CD4-positive, alpha-beta T cell treated with Interleukin-21 for 1 hour (primary cell): ENCODE measurements around the gene WDFY4.

Experiments
- DNase-seq: peaks from one replicate; pipeline ENCODE4 v3.0.0-alpha.2; 2020

The WDFY4 gene

GRCh38 chr10:48800007-48800675 lies 115.5 kb downstream of the WDFY4 start:
- no peak for DNase-seq

GRCh38 chr10:48801001-48801421 lies 116.3 kb downstream of the WDFY4 start:
- DNase-seq, result no peak

DNA sequence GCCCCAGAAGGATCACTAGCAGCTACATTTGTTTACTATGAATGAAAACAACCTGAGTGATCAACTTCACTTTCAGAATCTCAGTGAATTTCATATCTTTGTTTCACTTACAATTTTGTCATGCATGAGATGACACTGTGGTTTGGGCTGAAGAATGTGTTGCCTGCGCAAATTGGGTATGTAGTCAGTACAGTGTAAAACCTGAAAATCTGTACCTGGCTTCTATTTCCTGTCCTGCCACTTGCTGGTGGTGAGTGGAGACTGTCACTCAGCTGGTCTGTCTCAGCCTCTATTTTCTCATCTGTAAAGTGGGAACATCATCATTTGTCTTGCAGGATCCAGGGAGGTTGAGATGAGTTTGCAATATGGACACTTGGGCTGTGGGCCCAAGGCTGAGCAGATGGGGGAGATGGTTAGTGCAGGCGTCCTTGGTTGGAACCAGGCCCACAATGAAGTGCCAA lies 118.0 kb downstream of the WDFY4 start:
- DNase-seq, result no peak

DNA sequence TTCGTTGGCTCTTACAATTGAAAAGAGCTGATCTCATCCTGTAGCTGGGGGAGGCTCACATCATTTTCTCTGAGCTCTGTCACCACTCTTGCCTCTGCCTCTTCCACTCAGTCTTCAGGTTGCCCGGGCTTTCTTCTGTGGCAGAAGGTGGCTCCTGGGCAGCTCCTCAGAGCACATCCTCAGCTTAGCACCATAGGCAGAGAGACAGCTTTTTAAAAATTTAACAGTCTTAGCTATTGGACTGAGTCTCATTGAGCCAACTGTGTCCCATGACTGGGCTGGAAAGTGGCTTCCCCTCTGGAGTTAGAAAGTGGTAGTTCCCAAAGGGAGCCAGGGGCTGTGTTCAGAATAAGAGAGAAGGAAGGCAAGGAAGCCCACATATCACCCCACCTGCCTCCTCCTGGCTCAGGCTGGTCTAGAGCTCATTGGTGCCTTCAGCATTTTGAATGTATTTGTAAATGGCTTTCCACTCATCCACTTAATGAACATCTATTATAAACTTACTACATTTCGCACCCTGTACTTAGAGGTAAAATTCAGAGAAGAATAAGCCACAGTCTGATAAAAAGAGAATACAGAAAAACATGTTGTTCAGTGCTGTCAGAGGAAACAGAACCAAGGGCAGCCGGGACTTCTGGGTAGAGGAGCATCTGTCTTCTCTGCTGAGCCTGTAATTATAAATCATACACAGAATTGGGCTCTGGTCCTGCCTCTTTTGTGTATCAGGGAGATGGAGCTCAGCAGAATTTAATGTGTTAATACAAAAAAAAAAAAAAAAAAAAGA lies 119.3 kb downstream of the WDFY4 start:
- no peak for DNase-seq

- no peak for DNase-seq
Measured at GRCh38 chr10:48804740-48805182, 120.1 kb downstream of the WDFY4 start.

DNA sequence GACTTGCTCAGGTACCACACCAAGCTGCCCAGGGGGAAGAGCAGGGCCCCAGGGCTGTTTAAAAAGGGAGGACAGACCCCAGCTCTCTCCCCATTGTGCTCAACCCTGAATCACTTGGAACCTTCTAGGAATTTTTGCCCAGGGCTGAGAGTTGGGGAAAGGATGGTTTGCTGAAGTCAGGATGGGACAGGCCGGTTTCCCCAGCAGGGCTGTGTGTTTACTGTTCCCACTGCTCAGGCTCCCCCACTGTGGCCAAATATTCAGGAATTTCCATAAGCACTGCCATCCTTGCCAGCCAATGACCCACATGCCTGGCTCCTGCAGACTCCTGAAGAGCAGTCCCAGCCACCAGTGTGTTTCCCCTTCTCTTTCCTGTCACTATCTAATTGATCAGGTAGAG lies 120.7 kb downstream of the WDFY4 start:
- DNase-seq, result no peak

DNA sequence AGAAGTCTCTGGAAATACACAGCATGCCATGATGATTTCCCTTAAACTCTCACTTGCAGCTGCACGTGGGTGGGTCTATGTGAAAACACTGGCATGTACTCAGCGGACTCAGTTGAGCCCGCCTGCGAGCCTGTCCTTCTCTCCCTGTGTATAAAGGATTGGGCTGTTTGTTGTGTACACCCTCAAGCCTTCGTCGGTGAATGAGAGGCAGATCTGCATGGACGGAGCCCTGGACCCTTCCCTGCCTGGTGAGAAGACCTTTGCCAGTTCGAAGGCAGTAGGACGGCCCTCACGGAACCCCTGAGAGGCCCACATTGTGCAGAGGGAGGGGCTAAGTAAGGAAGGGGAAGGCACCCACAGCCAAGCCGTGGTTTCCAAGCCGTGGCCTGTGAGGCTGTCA lies 121.2 kb downstream of the WDFY4 start:
- DNase-seq, result no peak

- DNase-seq, result no peak
Measured at GRCh38 chr10:48806342-48806741, 121.7 kb downstream of the WDFY4 start.

- no peak for DNase-seq
Measured at GRCh38 chr10:48807791-48808470, 123.3 kb downstream of the WDFY4 start.

- no peak for DNase-seq
Measured at GRCh38 chr10:48809261-48809660, 124.6 kb downstream of the WDFY4 start.

DNA sequence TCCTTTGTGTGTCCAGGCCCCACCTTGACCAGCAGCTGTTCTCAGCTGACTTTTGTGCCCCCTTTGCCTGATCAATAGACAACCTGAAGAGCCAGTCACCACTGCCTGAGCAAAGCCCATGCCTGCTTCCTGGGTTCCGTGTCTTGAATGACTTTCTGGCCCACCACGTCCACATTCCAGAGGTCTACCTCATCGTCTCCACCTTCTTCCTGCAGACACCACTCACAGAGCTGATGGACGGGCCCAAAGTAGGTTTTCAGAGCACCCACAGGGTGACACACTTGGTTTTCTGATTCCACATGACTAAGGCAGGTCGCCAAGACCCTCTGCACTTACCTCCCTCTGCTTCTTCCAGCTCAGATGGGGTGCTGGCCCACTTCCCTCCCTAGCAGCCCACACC lies 126.8 kb downstream of the WDFY4 start:
- no peak for DNase-seq

DNA sequence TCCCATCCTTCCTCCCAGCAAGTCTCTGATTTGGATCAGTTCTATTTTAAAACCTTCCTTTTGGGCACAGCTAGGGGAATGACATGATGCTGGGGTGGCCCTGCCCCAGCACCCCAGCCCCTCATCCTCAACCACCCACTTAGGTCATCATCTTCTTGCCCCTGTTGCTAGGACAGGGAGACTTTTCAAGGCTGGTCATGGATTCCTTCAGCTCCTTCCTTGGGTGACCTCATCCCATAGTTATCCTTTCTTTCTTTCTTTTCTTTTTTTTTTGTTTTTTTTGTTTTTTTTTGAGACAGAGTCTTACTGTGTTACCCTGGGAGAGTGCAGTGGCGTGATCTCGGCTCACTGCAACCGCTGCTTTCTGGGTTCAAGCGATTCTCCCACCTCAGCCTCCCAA lies 127.2 kb downstream of the WDFY4 start:
- no peak for DNase-seq

DNA sequence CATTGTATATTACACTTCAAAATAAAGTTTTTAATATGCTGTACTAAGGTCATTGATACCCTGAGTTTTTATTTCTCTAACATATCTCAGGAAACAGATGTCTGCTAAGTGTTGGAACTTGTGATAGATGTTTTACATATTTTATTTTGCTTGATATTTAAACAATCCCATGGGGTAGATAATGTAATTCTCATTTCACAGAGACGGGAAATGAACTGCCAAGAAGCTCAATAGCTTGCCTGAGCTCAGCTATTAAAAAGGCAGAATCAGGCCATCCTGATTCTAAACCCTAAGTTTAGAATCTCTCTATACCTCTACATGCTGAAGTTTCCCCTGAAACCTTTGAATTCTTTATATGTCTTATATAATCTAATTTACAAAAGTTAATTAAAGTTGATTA lies 128.6 kb downstream of the WDFY4 start:
- DNase-seq, result no peak

GRCh38 chr10:48813825-48814224 lies 129.2 kb downstream of the WDFY4 start:
- DNase-seq, result no peak

- no peak for DNase-seq
Measured at GRCh38 chr10:48814933-48815332, 130.3 kb downstream of the WDFY4 start.

DNA sequence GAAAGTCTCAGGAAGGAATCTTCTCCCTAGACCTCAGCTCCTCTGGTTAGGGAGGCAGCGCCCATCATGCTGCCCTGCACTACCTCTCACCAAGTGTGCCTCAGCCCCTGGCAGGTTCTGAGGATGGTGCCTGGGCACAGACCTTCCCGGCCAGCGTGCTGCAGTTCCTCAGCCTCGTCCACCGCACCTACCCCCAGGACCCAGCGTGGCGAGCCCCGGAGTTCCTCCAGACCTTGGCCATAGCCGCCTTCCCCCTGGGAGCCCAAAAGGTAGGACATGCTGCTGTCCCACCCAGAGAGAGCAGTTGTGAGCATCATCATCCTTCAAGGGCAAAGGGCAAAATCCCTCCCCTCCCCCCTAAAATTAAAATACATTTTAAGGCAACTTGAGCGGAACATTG lies 132.5 kb downstream of the WDFY4 start:
- DNase-seq, result no peak

DNA sequence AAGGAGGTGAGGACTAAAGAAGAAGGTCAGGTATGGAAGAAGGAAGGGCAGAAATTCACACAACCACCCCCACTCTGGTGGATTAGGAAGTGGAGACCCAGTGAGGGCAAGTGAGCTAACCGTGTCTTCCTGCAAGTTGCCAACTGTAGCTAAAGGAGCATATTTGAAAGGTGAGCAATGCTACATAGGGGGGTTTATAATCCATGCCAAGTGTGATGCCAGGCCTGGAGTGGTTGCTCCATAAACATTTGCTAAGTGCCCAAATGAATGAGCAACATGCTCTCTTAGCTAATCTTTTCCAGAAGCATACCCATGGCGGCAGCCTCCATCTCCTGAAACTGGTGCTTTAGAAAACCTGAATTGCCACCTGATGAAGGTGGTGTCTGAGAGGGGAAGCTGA lies 133.4 kb downstream of the WDFY4 start:
- DNase-seq, result no peak

DNA sequence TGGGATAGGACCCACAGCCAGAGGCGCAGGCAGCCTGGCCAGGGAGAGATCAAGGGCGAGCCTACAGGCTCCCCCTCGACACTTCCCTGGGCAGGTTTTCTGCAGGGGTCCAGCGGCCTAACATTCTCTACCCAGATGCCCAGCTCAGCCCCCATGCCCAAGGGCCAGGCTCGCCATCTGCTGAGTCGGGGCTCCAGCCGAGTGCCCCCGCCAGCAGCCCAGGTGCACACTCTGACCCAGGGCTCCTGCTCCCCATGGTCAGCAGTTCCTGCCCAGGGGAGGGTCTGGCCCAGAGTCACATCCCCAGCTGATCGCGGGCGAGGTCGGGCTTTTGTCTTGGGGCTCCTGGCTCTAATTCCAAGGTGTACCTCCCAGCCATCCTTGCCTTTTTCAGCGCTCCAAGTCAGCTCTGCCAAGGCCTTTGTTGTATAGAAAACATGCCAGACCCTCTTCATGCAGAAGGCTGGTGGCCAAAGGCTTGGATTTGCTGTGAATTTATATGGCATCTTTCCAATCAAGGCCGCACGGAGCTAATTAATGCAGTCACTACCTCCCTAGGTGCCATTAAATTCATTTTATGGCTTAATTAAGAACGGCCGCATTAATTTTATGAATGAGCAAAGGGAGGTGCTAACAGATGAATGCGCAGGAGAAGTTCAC lies 134.3 kb downstream of the WDFY4 start:
- DNase-seq, result no peak

DNA sequence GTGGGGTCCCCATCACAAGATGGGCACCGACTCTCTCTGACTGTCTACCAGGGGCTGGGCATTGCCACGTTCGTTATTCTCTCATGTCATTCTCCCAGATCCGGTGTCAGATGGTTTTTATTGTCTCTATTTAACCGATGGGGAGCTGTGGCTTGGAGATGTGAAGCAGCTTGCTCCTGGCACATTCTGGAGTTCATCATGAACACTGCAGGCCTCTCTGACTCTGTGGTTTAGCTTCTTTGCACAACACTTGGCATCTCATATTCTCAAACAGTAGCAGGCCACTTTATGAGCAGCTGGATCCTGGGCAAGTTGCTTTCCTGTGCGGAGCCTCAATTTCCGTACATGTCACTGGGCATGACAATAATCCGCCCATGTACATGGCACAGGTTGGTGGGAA lies 135.1 kb downstream of the WDFY4 start:
- no peak for DNase-seq

DNA sequence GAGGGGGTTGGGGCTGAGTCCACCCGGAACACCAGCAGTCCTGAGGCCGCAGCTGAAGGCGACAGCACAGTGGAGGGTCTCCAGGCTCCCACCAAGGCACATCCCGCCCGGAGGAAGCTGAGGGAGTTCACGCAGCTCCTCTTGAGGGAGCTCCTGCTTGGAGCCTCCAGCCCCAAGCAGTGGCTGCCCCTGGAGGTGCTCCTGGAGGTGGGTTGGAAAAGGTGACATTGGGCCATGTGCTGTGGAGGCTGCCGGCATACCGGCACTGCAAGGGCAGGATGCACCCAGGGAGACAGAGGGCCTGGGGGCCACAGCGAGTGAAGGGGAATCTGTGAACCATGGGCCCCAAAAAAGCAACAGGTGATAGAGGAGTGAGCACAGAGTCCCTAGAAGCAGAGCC lies 135.6 kb downstream of the WDFY4 start:
- DNase-seq, result no peak

DNA sequence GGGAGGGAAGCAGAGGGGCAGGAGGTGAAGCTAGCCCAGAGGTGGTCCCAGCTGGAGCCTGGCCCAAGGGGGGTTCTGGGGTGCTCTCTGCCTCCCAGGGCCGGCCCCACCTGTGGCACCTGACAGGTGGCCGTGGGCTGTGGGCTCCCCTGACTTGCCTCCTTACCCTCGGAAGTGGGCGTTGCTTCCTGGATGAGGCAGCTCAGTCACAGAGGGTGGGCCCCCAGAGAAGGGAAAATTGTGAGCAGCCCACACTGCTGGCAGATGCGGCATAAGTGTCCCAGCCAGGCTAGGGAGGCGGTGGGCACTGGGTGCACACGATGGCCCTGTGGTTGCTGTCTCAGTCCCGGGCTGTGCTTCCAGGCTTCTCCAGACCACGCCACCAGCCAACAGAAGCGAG lies 136.0 kb downstream of the WDFY4 start:
- no peak for DNase-seq

DNA sequence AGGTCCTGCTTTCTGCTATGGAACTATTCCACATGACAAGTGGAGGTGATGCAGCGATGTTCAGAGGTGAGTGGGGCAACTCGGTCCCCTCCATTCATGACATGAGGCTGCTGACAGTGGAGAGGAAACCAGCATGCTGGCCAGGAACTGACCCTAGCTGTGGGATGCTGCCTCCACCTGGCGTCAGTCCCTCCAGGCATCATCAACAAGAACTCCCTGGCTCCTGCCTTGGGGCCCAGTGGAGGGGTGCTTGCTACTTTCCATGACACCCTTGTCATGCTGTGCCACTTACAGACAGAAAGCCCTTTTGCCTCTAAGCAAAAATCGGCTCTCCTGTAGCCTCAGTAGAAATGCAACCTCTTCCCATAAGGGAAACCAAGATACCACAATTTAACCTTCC lies 136.4 kb downstream of the WDFY4 start:
- DNase-seq, result no peak

DNA sequence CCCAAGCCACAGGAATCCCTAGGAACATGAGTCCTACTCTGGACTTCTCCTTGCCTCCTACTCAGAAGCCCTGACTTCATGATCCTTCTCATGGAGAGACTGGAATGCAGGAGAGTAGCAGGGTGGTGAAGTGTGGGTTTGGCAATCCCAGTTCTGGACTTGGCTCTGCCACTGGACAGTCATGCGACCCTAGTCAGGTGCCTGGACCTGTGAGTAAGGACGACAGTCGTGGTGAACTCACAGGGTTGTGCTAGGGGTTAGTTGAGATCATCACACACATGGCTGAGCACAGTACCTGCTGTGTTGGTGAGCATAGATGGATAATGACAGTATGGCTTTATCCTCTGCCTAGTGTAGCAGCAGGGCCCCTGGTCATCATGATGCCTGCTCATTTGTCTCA lies 137.0 kb downstream of the WDFY4 start:
- DNase-seq, result no peak
